ENCODE data around the gene PRDM12.
"Not testable (repeated sequence)": the region's sequence is repeated elsewhere in the genome, so short reads cannot be mapped to it uniquely, and the experiment has no call there.

PRDM12 gene

GRCh38 chr9:130672933-130673615 lies 8.7 kb downstream of the PRDM12 start:
- TF ChIP-seq POLR2AphosphoS5 (IDR thresholded peaks at IDR 0.05; ENCODE audit: borderline replicate concordance, low read depth, low read length): no peak
- TF ChIP-seq EZH2 (IDR thresholded peaks at IDR 0.05): no peak
- TF ChIP-seq FOXP2 (optimal IDR thresholded peaks at IDR 0.05; ENCODE audit: control extremely low read depth, extremely low read length, insufficient read depth): no peak
- H3K4me3 ChIP-seq: no peak overlapping the region
- H3K36me3 ChIP-seq (ENCODE audit: insufficient read depth, low read length): no peaks in the 10 kb centered on the region
- no peak for DNase-seq (ENCODE audit: low read depth, low spot score)
- no peak overlapping the region for H3K9ac ChIP-seq (ENCODE audit: insufficient read length)
- no peak overlapping the region for H3K27ac ChIP-seq
- no peaks in the 10 kb centered on the region for H3K9me3 ChIP-seq (ENCODE audit: low read depth, low read length)

- TF ChIP-seq FOXP2 (optimal IDR thresholded peaks at IDR 0.05; ENCODE audit: control extremely low read depth, extremely low read length, insufficient read depth): no peak
- no peak for TF ChIP-seq POLR2AphosphoS5 (IDR thresholded peaks at IDR 0.05; ENCODE audit: borderline replicate concordance, low read depth, low read length)
- no peak for TF ChIP-seq EZH2 (IDR thresholded peaks at IDR 0.05)
- no peak overlapping the region for H3K9ac ChIP-seq (ENCODE audit: insufficient read length)
Observed at GRCh38 chr9:130675396-130675795, 11.0 kb downstream of the PRDM12 start.

GRCh38 chr9:130677252-130677651 lies 12.9 kb downstream of the PRDM12 start:
- no peak overlapping the region for H3K4me3 ChIP-seq
- H3K27ac ChIP-seq: no peak overlapping the region
- TF ChIP-seq FOXP2 (optimal IDR thresholded peaks at IDR 0.05; ENCODE audit: control extremely low read depth, extremely low read length, insufficient read depth): no peak
- no peak for TF ChIP-seq EZH2 (IDR thresholded peaks at IDR 0.05)
- no peak for TF ChIP-seq POLR2AphosphoS5 (IDR thresholded peaks at IDR 0.05; ENCODE audit: borderline replicate concordance, low read depth, low read length)
- H3K9ac ChIP-seq (ENCODE audit: insufficient read length): no peak overlapping the region
- no peaks in the 10 kb centered on the region for H3K36me3 ChIP-seq (ENCODE audit: insufficient read depth, low read length)
- DNase-seq (ENCODE audit: low read depth, low spot score): no peak
- no peaks in the 10 kb centered on the region for H3K9me3 ChIP-seq (ENCODE audit: low read depth, low read length)

More at GRCh38 chr9:130675396-130675795, 11.0 kb downstream of the PRDM12 start:
- Histone ChIP-seq H3K4me3 (no peak overlapping the region), H3K36me3 (ENCODE audit: insufficient read depth, low read length) (no peaks in the 10 kb centered on the region), H3K9me3 (ENCODE audit: low read depth, low read length) (no peaks in the 10 kb centered on the region), H3K27ac (no peak overlapping the region)
- DNase-seq (ENCODE audit: low read depth, low spot score): no peak

DNA sequence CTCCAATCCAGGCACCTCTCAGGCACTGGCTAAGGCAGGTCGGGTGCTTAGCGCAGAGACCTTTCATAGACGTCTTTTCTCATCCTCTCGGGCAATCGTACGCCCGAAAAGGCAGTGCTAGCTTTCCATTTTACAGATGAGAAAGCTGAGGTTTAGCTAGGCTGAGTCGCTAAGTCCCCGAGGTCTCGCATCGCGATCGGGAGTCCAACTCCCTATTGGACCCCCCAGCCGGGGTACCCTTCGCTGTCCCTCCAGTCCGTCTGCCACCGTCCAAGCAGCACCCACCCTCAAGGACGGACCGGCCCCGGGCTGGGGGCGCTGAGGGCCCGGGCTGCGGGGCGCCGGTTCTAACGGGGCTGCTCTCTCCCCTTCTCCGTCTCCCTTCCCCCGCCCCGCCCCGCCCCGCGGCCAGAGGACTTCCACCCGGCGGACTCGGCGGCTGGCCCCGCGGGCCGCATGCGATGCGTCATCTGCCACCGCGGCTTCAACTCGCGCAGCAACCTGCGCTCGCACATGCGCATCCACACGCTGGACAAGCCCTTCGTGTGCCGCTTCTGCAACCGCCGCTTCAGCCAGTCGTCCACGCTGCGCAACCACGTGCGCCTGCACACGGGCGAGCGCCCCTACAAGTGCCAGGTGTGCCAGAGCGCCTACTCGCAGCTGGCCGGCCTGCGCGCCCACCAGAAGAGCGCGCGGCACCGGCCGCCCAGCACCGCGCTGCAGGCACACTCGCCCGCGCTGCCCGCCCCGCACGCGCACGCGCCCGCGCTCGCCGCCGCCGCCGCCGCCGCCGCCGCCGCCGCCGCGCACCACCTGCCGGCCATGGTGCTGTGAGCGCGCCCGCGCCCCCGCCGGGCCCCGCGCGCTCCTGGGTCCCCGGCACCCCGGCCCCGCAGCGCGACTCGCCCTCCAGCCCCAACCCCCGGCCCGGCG lies 16.7 kb downstream of the PRDM12 start:
- peak overlapping the region; percentile 83 for H3K4me3 ChIP-seq
- TF ChIP-seq FOXP2 (optimal IDR thresholded peaks at IDR 0.05; ENCODE audit: control extremely low read depth, extremely low read length, insufficient read depth): no peak
- no peak for TF ChIP-seq EZH2 (IDR thresholded peaks at IDR 0.05)
- no peak for TF ChIP-seq POLR2AphosphoS5 (IDR thresholded peaks at IDR 0.05; ENCODE audit: borderline replicate concordance, low read depth, low read length)
- H3K27ac ChIP-seq: no peak overlapping the region
- no peak for DNase-seq (ENCODE audit: low read depth, low spot score)
- H3K36me3 ChIP-seq (ENCODE audit: insufficient read depth, low read length): no peaks in the 10 kb centered on the region
- no peaks in the 10 kb centered on the region for H3K9me3 ChIP-seq (ENCODE audit: low read depth, low read length)
- no peak overlapping the region for H3K9ac ChIP-seq (ENCODE audit: insufficient read length)

GRCh38 chr9:130681769-130682420 lies 17.5 kb downstream of the PRDM12 start:
- Histone ChIP-seq H3K9ac (ENCODE audit: insufficient read length) (no peak overlapping the region), H3K27ac (no peak overlapping the region), H3K36me3 (ENCODE audit: insufficient read depth, low read length) (no peaks in the 10 kb centered on the region), H3K9me3 (ENCODE audit: low read depth, low read length) (no peaks in the 10 kb centered on the region), H3K4me3 (peak overlapping the region; percentile 83)
- no peak for DNase-seq (ENCODE audit: low read depth, low spot score)
- no peak for TF ChIP-seq POLR2AphosphoS5 (IDR thresholded peaks at IDR 0.05; ENCODE audit: borderline replicate concordance, low read depth, low read length)
- TF ChIP-seq EZH2 (IDR thresholded peaks at IDR 0.05): no peak
- no peak for TF ChIP-seq FOXP2 (optimal IDR thresholded peaks at IDR 0.05; ENCODE audit: control extremely low read depth, extremely low read length, insufficient read depth)

GRCh38 chr9:130682421-130683121 lies 18.2 kb downstream of the PRDM12 start:
- TF ChIP-seq POLR2AphosphoS5 (IDR thresholded peaks at IDR 0.05; ENCODE audit: borderline replicate concordance, low read depth, low read length): no peak
- TF ChIP-seq FOXP2 (optimal IDR thresholded peaks at IDR 0.05; ENCODE audit: control extremely low read depth, extremely low read length, insufficient read depth): no peak
- no peak for TF ChIP-seq EZH2 (IDR thresholded peaks at IDR 0.05)
- H3K36me3 ChIP-seq (ENCODE audit: insufficient read depth, low read length): no peaks in the 10 kb centered on the region
- DNase-seq (ENCODE audit: low read depth, low spot score): no peak
- no peak overlapping the region for H3K9ac ChIP-seq (ENCODE audit: insufficient read length)
- no peaks in the 10 kb centered on the region for H3K9me3 ChIP-seq (ENCODE audit: low read depth, low read length)
- H3K27ac ChIP-seq: no peak overlapping the region
- peak overlapping the region; percentile 83 for H3K4me3 ChIP-seq

DNA sequence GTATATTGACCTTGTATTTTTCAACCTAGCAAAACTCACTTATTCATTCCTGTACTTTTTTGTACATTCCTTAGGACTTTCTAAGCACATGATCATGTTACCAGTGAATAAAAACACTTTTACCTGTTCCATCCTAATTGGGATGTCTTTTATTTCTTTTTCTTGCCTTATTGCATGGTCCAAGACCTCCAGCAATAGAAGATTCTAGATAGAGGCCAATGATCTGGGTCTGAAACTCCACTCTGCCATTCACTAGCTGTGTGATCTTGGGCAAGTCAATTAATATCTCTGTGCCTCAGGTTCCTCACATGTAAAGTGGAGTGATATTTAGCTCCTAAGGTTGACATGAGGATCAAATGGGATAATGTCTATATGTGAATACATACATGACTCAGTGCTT lies 20.7 kb downstream of the PRDM12 start:
- no peak overlapping the region for H3K4me3 ChIP-seq
- TF ChIP-seq FOXP2 (optimal IDR thresholded peaks at IDR 0.05; ENCODE audit: control extremely low read depth, extremely low read length, insufficient read depth) (no peak), POLR2AphosphoS5 (IDR thresholded peaks at IDR 0.05; ENCODE audit: borderline replicate concordance, low read depth, low read length) (no peak)
- no peak overlapping the region for H3K9ac ChIP-seq (ENCODE audit: insufficient read length)
- H3K9me3 ChIP-seq (ENCODE audit: low read depth, low read length): no peaks in the 10 kb centered on the region
- H3K36me3 ChIP-seq (ENCODE audit: insufficient read depth, low read length): no peaks in the 10 kb centered on the region
- H3K27ac ChIP-seq: no peak overlapping the region
- no peak for DNase-seq (ENCODE audit: low read depth, low spot score)

DNA sequence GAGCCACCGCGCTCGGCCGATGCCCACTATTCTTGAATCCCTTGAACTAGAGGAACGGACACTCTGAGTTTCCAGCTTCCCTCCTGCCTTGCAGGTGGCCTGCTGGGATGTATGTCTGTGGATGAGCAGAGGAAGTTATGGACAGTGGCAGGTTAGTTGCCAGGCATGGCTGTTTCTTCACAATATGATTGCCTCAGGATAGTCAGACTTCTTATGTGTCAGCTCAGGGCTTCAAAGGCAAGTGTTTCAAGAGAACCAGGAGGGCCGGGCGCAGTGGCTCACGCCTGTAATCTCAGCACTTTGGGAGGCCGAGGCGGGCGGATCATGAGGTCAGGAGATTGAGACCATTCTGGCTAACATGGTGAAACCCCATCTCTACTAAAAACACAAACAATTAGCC lies 21.6 kb downstream of the PRDM12 start:
- not testable (repeated sequence) for H3K36me3 ChIP-seq (ENCODE audit: insufficient read depth, low read length); H3K9me3 ChIP-seq (ENCODE audit: low read depth, low read length); H3K4me3 ChIP-seq; H3K9ac ChIP-seq (ENCODE audit: insufficient read length); H3K27ac ChIP-seq; DNase-seq (ENCODE audit: low read depth, low spot score)
